HG02642 (cell line): ENCODE measurements around the gene CST9L.

Experiments
- ATAC-seq: cut with Tn5 transposase; IDR thresholded peaks from one replicate; pipeline ENCODE4 v1.9.1; 2021; ENCODE audit warnings: mild to moderate bottlenecking; ENCODE audit not compliant: unreplicated experiment, poor library complexity

The CST9L gene

DNA sequence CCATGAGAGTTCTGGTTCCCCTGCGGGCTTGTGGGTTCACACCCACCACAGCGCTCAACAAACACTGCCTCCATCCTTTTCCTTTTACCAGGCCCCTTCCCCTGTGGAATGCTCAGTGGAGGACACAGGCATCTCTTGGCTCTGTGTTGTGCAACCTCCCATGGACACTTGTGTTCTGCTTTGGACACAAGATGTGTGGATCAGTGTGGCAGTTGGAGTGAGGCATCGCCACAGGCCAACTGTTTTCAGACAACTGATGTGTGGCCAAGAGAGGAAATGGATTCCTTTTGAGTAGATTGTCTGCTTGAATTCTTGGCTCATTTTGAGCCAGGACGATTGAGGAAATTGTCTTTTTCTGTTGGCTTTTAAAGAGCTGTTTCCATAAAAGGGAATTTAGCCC is 50.6 kb downstream of the CST9L start:
- ATAC-seq = no peak

DNA sequence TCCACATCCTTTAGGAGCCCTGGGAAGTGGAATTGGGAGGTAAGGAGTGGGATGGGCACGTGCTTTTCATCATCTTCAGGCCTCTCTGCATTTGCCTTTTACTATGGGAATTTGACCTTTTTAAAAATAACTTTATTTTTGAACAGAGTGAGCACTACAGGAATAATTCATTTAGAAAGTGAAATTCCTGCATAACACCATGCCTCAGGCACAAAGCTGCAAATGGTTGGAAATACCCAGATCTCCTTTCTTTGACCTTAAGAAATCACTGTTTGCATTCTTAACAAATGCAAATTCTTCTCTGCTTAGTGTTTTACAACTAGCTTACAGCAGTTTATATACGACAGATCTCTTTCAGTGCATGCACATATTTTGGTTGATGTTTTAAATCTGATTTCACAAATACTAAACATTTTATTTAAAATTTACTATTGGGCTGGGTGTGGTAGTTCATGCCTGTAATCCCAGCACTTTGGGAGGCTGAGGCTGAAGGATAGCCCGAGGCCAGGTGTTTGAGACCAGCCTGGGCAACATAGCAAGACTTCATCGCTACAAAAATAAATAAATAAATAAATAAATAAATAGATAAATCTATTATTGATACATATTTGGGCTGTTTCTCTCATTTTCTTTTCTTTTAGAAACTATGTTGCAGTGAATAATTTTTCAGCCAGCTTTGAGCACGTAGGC is 52.9 kb downstream of the CST9L start:
- no peak for ATAC-seq

DNA sequence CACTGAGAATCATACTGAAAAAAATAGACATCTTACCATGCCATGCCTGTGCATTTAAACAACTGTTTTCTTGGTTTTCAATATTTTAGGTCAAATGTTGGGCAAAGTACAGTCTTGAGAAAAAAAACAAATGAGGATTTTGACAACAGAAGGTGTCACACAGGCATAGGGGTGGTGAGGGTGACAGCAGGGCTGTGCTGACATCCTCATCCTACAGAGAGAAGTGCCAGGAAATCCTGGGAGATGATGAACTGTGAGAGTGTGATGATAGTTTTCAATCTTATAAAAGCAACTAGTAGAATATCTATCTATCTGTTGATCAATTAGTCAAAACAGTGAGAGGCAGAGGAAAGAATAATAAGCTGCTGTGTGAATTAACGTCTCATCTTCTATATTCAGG is 53.4 kb downstream of the CST9L start:
- ATAC-seq = no peak
